Kidney (tissue), 14 donors: ENCODE measurements around the gene PSMD9. TPM values are rescaled to one million over a fixed set of nuclear protein-coding genes. Genes with fewer than 3 reads are reported as not detected.

ENCODE experiments used
- DNase-seq, 5 donors: peaks; one replicate each; pipeline ENCODE4 v3.0.0-alpha.2; 2013 to 2020
- FAIRE-seq: peaks from 2 replicates; lab custom pipeline; 2012; peaks lifted over from hg19 to GRCh38; lab: Jason Lieb, UNC
- H3K27ac ChIP-seq, 2 donors: one replicate each; pipeline ENCODE4 v1.7.0; 2013; ENCODE audit warnings: low read depth in 2 of 2, low read length in 2 of 2, inconsistent platforms in 1 of 2
- H3K27me3 ChIP-seq: one replicate; pipeline ENCODE4 v1.7.1; 2013; ENCODE audit warnings: low read length, inconsistent platforms; ENCODE audit not compliant: control insufficient read depth, insufficient read depth
- H3K36me3 ChIP-seq, 3 donors: one replicate each; pipeline versions ENCODE4 v1.7.0 to v1.7.1; 2013; ENCODE audit warnings: low read length in 3 of 3, control low read depth in 1 of 3, inconsistent platforms in 1 of 3; ENCODE audit not compliant: insufficient read depth in 3 of 3, control insufficient read depth in 2 of 3
- H3K4me1 ChIP-seq, 3 donors: one replicate each; pipeline versions ENCODE4 v1.7.0 to v1.7.1; 2013; ENCODE audit warnings: low read length in 3 of 3, inconsistent platforms in 1 of 3, low read depth in 1 of 3; ENCODE audit not compliant: control insufficient read depth in 2 of 3, insufficient read depth in 2 of 3
- H3K4me3 ChIP-seq, 3 donors: one replicate each; pipeline versions ENCODE4 v1.7.0 to v1.8.1; 2013; ENCODE audit warnings: low read length in 3 of 3, control low read depth in 1 of 3, inconsistent platforms in 1 of 3
- H3K9ac ChIP-seq, 3 donors: one replicate each; pipeline versions ENCODE4 v1.7.0 to v1.7.1; 2013; ENCODE audit warnings: low read length in 3 of 3, control low read depth in 1 of 3, inconsistent platforms in 1 of 3
- H3K9me3 ChIP-seq, 3 donors: one replicate each; pipeline versions ENCODE4 v1.7.0 to v1.7.1; 2013; ENCODE audit warnings: low read length in 3 of 3, control low read depth in 1 of 3, inconsistent platforms in 1 of 3; ENCODE audit not compliant: control insufficient read depth in 2 of 3, insufficient read depth in 1 of 3
- CTCF ChIP-seq: IDR thresholded peaks from 3 replicates; pipeline ENCODE4 v1.5.1; 2012; ENCODE audit warnings: mild to moderate bottlenecking, moderate library complexity, borderline replicate concordance; ENCODE audit not compliant: insufficient read depth; ENCODE audit errors: extremely low read depth
- intact Hi-C: fragments of 100-400 bp; cut with DNase I; formaldehyde crosslinking; loops from one replicate; pipeline ENCODE4 v1.11.1; 2022
- polyA plus RNA-seq: library from polyadenylated mRNA; stranded (reverse); fragments of 350-450 nt; fragmentation: Illumina TruSeq; extraction: RNeasy Lipid Tissue Mini Kit (QIAGEN cat#74804); gene quantifications from one replicate; pipeline ENCODE4 v1.2.3, GENCODE V29; 2014; ENCODE audit warnings: low read depth, low replicate concordance; ENCODE audit not compliant: insufficient read depth
- total RNA-seq: library from RNA; stranded (reverse); fragmentation: NEBNext Ultra II Directional; extraction: Animal tissue kit (Norgen Biotek cat#: 25700); gene quantifications from one replicate; pipeline ENCODE4 v1.2.1, GENCODE V29; 2021
- donor health status: control.
- donor health status: control.
- donor health status: control.
- donor health status: control.
- donor health status: control.
- donor health status: DM: yes; HTN: yes; CAD: no.
- donor health status: Normal renal cell carcinoma (clear cell type).

PSMD9 gene
- total and polyA plus RNA-seq, 2 donors from 2014 or later: 54.9 to 115 TPM

GRCh38 chr12:121916719-121917118, 28.1 kb downstream of the PSMD9 start:
- Histone ChIP-seq H3K27me3 (no peaks in the 10 kb centered on the region), H3K9ac (no peak overlapping the region), H3K36me3 (peaks cover 0 to 16% (median 15%) of the 10 kb centered on the region in 3 donors), H3K27ac (no peak overlapping the region), H3K4me3 (no peak overlapping the region), H3K4me1 (peaks cover 0 to 2% (median 0%) of the 10 kb centered on the region in 3 donors), H3K9me3 (no peaks in the 10 kb centered on the region)
- TF ChIP-seq CTCF: no peak
- peak in 2 of 5 donors; percentile 57 to 82 for DNase-seq
- no peak for FAIRE-seq
- intact Hi-C loops: no loop called here

- Histone ChIP-seq H3K9me3 (no peaks in the 10 kb centered on the region), H3K27ac (peak within 1 kb of the TSS in 1 of 2 donors; percentile 18), H3K36me3 (peaks cover 0 to 12% (median 12%) of the 10 kb centered on the region in 3 donors), H3K4me3 (peak within 1 kb of the TSS; percentile 11 to 56 (median 36)), H3K27me3 (no peaks in the 10 kb centered on the region), H3K9ac (peak within 1 kb of the TSS in 1 of 3 donors; percentile 75), H3K4me1 (peaks cover 0 to 2% (median 0%) of the 10 kb centered on the region in 3 donors)
- DNase-seq (peak; percentile 95 to 99 (median 97)), FAIRE-seq (no peak)
- intact Hi-C loops: no loop called here
- TF ChIP-seq CTCF: peak; percentile 82
Measured at GRCh38 chr12:121917950-121918678, 29.5 kb downstream of the PSMD9 start, which contains the start of gene CFAP251. CFAP251 (plus strand) TSS chr12:121918592; CDS start chr12:121921306, 2,714 bp downstream.

- DNase-seq (peak in 1 of 5 donors; percentile 25), FAIRE-seq (no peak)
- peaks cover 0 to 12% (median 12%) of the 10 kb centered on the region in 3 donors for H3K36me3 ChIP-seq
- no peaks in the 10 kb centered on the region for H3K9me3 ChIP-seq
- H3K4me1 ChIP-seq: peaks cover 0 to 2% (median 0%) of the 10 kb centered on the region in 3 donors
- intact Hi-C loops: no loop called here
- no peaks in the 10 kb centered on the region for H3K27me3 ChIP-seq
- H3K4me3 ChIP-seq: peak overlapping the region; percentile 3 to 56 (median 36)
- peak overlapping the region in 1 of 3 donors; percentile 75 for H3K9ac ChIP-seq
- peak overlapping the region in 1 of 2 donors; percentile 18 for H3K27ac ChIP-seq
- no peak for TF ChIP-seq CTCF
Measured at GRCh38 chr12:121918679-121919038, 30.1 kb downstream of the PSMD9 start.
